GM21786 (cell line): ENCODE data around the gene SSBP3.

Experiments used
- ATAC-seq: cut with Tn5 transposase; IDR thresholded peaks from one replicate; pipeline ENCODE4 v1.9.1; 2021; ENCODE audit not compliant: unreplicated experiment

SSBP3 gene

DNA sequence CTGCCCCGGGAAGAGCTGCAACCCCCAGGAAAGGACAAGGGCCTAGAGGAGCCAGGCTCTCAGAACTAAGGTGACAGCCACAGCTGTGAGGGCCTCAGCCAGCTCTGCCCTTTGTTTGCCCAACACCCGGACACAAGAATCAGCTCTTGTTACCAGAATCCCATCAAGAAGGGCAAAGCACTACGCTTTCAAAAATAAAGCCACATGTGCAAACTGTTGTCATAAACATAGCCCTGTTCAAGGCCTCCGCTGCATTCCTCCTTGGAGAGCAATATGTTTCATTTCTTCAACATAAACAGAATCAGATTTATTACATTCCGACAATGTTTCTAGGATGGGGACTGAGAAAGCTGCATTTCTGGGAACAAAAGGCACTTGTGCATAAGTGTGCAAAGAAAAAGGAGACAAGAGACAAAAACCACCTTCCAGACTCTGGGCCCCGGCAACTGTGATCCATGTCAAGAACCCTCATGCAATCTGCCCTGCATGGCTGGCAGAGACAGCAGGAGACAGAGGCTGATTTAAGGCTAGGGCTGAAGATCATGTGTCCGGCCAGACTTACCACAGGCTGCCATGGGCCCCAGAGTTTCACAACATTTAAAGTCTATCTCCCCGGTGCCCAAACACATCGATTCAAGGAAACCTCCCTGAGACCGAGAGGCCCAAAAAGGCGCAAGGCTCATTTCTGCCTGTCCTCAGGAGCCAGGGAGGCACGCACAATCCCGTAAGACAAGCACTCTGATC is 71.0 kb downstream of the SSBP3 start:
- ATAC-seq, result no peak

DNA sequence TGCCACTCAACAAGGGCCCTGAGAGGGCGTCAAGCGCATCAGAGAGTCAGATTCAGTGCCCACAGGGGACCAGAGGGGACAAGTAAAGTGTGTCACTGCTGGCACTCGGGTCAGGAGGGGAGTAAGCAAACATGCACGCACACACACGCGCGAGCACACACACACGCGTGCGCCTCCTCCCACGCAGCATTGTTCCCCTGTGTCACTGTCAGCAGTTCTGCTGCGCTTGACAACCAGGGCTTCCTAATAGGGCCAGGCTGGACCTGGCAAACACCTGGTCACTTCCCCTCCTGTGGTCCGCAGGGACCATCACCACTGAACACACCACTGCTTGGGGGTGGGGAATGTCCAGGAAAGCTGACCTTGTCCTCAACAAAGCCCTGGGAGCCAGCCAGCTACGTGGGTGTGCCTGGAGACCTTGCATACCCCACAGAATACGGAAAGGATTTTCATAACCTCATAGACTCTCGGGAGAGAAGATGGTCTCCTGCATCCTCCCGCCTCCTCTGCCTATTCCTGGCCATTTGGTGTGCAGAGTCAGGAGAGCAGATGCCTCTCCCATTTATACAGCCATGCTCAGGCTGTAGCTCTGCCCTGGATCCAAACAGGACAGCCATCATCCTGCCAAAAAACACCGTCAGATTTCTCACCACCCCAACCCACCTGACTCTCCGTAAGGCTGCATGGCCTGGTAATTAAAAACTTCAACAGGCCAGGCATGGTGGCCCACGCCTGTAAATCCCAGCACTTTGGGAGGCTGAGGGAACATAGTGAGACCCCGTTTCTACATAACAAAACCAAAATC is 73.2 kb downstream of the SSBP3 start:
- no peak for ATAC-seq

DNA sequence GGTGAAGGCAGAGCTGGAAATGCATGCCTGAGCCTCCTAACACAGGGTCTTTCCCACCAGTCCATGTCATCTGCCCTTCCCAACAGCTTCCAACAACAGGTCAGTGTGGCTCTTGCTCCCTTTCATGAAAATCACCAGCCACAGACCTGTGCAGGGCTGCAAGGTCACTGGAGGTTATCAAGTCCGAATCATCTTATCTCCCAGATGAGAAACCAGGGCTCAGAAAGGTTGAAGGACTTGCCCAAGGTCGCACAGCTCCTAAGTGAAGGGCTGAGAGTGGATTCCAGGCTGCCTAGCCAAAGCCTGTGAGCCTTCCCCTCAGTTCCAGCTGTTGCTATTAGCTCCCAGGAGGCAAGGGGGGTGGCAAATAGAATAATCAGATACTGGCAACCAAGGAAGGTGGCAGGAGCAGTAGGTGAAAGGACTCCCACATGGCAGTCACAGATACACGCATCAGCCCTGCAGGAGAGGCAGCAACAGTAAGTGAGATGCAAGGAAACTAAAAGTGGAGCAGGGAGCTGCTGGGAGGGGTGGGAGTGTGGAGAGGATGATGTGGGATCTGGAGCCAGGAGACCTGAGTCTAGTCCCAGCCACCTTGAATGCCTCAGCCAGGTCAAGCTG is 74.2 kb downstream of the SSBP3 start:
- no peak for ATAC-seq

DNA sequence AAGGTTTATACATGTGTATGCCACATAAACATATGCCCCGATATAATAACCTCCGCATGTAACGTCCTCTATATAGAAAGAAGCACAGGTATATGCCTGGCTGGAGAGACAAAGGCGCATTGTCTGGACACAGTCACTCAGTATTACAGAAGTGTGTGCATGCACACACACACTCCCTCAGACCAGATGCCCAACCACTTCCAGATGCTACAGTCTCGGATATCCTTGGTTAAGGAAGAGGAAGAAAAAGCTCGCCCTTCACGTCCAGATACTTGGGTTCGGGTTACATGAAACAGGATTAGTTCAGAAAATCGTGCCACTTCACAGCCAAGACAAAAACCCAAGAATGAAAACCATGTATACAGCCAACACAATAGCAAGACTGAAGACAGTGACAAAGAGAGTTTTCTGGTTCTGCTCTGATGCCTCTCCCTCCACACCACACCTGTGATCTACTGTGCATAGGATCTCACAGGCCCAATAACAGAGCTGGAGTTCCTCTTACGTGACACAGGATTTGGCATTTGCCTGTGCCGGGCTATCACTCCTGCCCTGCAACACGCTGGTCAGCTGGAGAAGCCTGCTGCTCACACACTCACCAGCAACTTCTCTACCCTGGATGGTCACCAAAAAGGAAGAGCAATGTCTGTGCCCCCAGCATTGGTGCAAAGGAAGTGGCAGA is 75.0 kb downstream of the SSBP3 start:
- ATAC-seq, result no peak

GRCh38 chr1:54329312-54330003 is 76.7 kb downstream of the SSBP3 start:
- no peak for ATAC-seq

DNA sequence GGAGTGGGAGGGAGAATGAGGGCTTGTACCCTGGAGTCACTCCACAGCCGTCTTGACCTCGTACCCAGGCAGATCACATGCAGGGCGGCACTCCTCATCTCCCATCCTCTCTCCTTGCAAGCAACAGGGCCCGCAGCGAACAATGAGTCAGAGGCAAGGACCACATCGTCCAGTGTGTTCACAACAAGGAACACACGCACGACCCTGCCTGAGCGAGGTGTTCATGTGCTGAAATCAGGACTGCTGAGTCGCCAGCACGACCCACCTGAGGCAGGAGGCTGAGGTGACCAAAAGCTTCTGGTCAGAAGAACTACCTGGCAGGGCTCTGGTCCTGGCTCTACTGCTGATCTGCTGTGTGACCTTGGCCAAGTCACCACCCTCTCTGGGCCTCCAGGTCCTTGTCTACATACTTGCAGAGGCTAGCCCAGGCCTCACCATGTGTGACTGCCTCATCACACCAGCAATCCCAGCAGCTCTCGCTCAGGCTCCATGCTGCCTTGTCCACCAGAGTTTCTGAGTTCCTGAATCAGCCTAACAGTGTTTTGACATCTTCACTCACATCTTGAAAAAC is 78.0 kb downstream of the SSBP3 start:
- no peak for ATAC-seq

GRCh38 chr1:54327386-54328065 is 78.7 kb downstream of the SSBP3 start:
- no peak for ATAC-seq

- ATAC-seq, result no peak
Measured at GRCh38 chr1:54326543-54327385, 79.4 kb downstream of the SSBP3 start.

GRCh38 chr1:54325703-54326461 is 80.3 kb downstream of the SSBP3 start:
- no peak for ATAC-seq

DNA sequence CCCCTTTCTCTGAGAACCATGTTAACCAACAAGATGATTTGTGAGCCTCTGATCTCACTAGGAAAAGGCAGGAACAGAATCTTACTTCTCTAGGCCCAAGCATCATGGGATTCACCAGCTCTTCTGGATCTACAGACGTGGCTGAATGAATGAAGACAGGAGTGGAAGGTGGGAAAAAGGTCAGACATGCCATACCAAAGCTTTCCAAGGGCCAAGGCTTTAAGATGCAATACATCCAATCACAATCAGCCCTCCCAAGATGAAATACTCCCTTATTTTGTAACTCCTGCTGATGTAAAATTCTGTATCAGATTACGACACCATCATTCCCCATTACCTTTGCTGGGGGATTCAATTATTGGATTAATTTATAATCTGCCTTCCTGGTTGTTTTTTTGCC is 80.9 kb downstream of the SSBP3 start:
- no peak for ATAC-seq

GRCh38 chr1:54324251-54325140 is 81.7 kb downstream of the SSBP3 start:
- ATAC-seq, result no peak

DNA sequence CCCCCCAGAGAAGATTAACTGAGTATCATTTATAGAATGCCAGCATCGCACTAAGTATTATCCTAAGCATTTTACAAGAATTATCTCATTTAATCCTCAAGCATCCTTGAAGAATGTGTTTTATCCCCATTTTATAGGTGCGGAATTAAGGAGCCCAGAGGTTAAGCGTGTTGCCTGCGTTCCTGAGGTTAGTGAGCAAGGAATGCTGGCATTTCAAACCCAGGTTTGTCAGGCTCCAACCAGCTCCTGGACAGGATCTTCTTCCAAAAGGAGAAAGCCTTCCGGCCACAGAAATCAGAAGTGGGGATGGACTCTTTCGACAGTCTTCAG is 82.3 kb downstream of the SSBP3 start:
- no peak for ATAC-seq

DNA sequence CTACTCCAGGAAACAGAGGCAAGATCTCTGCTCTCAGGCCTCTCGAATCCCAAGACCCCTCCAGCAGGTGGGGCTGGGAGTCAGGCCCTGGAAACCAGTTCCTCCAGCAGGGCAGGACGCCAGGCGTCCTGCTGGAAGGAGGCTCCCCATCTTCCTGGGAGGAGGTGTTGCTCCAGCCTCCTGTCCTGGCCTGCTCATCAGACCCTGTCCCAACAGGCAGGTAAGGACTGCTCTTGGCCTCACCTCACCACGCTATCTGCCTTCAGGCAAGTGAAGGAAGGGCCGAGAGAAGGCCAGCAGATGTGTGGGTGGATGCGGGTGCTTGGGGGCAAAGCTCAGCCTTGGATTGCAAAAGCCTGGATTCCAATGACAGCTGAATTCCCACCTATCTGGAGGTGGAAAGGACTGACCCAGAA is 82.9 kb downstream of the SSBP3 start:
- ATAC-seq, result no peak

DNA sequence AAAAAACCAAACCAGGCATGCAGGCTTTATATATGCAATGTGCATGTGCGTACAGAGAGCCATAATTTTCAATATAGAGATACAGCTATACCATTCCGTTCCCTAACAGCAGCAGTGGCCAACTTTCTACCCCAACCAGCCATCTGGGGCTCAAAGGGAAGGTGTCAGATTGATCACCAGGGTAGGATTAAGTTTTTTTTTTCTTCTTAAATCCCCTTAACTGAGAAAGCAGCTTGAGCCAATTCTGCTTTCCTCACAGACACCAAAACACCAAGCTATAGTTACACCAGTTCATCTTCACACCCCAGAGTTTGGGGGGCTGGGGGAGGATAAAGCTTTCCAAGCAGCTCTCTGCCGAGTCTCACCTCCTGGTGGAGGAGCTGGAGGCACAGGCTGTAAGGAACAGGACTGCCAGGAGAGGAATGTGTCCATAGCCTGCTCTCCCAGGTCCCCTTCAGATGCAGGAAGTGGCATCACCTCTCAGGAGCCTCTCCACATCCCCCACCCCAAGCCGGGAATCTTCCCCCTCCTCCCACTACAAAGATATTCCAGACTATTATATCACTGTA is 87.9 kb downstream of the SSBP3 start:
- ATAC-seq, result no peak

GRCh38 chr1:54317084-54317483 is 89.1 kb downstream of the SSBP3 start:
- ATAC-seq, result no peak

DNA sequence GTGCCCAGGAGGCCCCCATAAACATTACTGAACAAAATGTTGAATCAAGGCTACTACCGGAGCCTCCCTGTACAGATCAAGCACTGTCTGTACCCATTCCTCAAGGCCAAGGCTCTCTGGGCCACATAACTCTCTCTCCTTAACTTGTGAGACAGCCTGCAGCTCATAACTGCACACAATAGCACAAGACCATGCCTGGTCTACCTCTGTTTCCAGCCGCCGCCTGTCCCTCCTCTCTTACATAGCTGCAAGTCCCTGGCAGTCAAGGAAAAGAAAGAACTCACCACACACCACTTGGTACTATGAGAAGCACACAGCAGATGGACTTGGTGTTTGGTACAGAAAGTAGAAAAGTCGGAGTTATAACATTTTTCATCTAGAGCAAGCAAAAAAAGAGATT is 91.1 kb downstream of the SSBP3 start:
- no peak for ATAC-seq

- no peak for ATAC-seq
Measured at GRCh38 chr1:54314696-54315095, 91.5 kb downstream of the SSBP3 start.
